HEK293 (cell line): ENCODE measurements around the gene SGIP1.

Experiments used
- CTCF ChIA-PET: fragments of 350-600 bp; formaldehyde crosslinking; extraction: SDS; loops from one replicate; lab custom pipeline; 2021; ENCODE audit warnings: antibody characterized with exemption; lab: Yijun Ruan, JAX
- POLR2A ChIA-PET: fragments of 300-600 bp; formaldehyde crosslinking; extraction: SDS; loops from one replicate; lab custom pipeline; 2020; ENCODE audit warnings: antibody characterized with exemption, inconsistent platforms; lab: Yijun Ruan, JAX
- H3K27ac ChIP-seq: fragments of 200-500 bp; sonication (Bioruptor generic); 2 replicates; pipeline ENCODE4 v1.5.1; 2014; ENCODE audit warnings: low read depth, low read length, control low read depth, inconsistent platforms; ENCODE audit errors: extremely low read depth
- H3K36me3 ChIP-seq, 2 experiments: fragments of 200-500 bp in 1 of 2; sonication (Bioruptor generic) in 1 of 2; 1 replicate in 1 of 2; 2 replicates in 1 of 2; pipeline ENCODE4 v1.5.1; 2014 to 2017; ENCODE audit warnings: inconsistent platforms in 2 of 2, low read length in 2 of 2; ENCODE audit not compliant: control insufficient read depth in 2 of 2, insufficient read depth in 1 of 2
- H3K4me1 ChIP-seq: fragments of 200-500 bp; sonication (Bioruptor generic); 2 replicates; pipeline ENCODE4 v1.5.1; 2014; ENCODE audit warnings: mild to moderate bottlenecking, low read length, inconsistent platforms; ENCODE audit not compliant: control insufficient read depth, insufficient read depth
- H3K4me3 ChIP-seq: 2 replicates; pipeline ENCODE4 v1.5.1; 2011; ENCODE audit warnings: low read depth, mild to moderate bottlenecking, control low read depth, low read length, moderate library complexity
- H3K9me3 ChIP-seq: fragments of 200-500 bp; sonication (Bioruptor generic); 2 replicates; pipeline ENCODE4 v1.5.1; 2014; ENCODE audit warnings: low read depth, low read length, inconsistent platforms; ENCODE audit not compliant: control insufficient read depth, insufficient read depth
- BCL11A ChIP-seq: fragments of 450-650 bp; formaldehyde crosslinking; IDR thresholded peaks from 2 replicates; pipeline ENCODE4 v1.5.1; 2016; ENCODE audit warnings: low read depth, missing biosample characterization, missing genetic modification characterization
- KLF16 ChIP-seq: fragments of 450-650 bp; formaldehyde crosslinking; IDR thresholded peaks from 2 replicates; pipeline ENCODE4 v1.5.1; 2017; ENCODE audit warnings: missing biosample characterization, missing genetic modification characterization
- MYNN ChIP-seq: fragments of 450-650 bp; formaldehyde crosslinking; IDR thresholded peaks from 2 replicates; pipeline ENCODE4 v1.5.1; 2016; ENCODE audit warnings: missing biosample characterization, missing genetic modification characterization, borderline replicate concordance
- PRDM4 ChIP-seq: fragments of 450-650 bp; formaldehyde crosslinking; IDR thresholded peaks from 2 replicates; pipeline ENCODE4 v1.5.1; 2017; ENCODE audit warnings: missing biosample characterization, missing genetic modification characterization
- SP3 ChIP-seq: fragments of 450-650 bp; formaldehyde crosslinking; IDR thresholded peaks from 2 replicates; pipeline ENCODE4 v1.5.1; 2016; ENCODE audit warnings: missing biosample characterization, missing genetic modification characterization
- YY2 ChIP-seq: fragments of 450-650 bp; formaldehyde crosslinking; IDR thresholded peaks from 2 replicates; pipeline ENCODE4 v1.5.1; 2016; ENCODE audit warnings: missing biosample characterization, missing genetic modification characterization
- ZIC2 ChIP-seq: fragments of 450-650 bp; formaldehyde crosslinking; IDR thresholded peaks from 2 replicates; pipeline ENCODE4 v1.5.1; 2016; ENCODE audit warnings: missing biosample characterization, missing genetic modification characterization
- ZNF132 ChIP-seq: fragments of 450-650 bp; formaldehyde crosslinking; IDR thresholded peaks from 2 replicates; pipeline ENCODE4 v1.5.1; 2017; ENCODE audit warnings: missing biosample characterization, missing genetic modification characterization, borderline replicate concordance
- ZNF548 ChIP-seq: fragments of 450-650 bp; formaldehyde crosslinking; IDR thresholded peaks from 2 replicates; pipeline ENCODE4 v1.5.1; 2016; ENCODE audit warnings: missing biosample characterization, missing genetic modification characterization
- ZNF561 ChIP-seq: fragments of 450-650 bp; IDR thresholded peaks from 2 replicates; pipeline ENCODE4 v1.5.1; 2018; ENCODE audit warnings: missing biosample characterization, missing genetic modification characterization, borderline replicate concordance
- ZSCAN23 ChIP-seq: fragments of 450-650 bp; formaldehyde crosslinking; IDR thresholded peaks from 2 replicates; pipeline ENCODE4 v1.5.1; 2016; ENCODE audit warnings: missing biosample characterization, missing genetic modification characterization
- ZSCAN30 ChIP-seq: fragments of 450-650 bp; IDR thresholded peaks from 2 replicates; pipeline ENCODE4 v1.5.1; 2018; ENCODE audit warnings: missing biosample characterization, mild to moderate bottlenecking, missing genetic modification characterization, moderate library complexity
- TF ChIP-seq, protein P1 (sequence below): fragments of 450-650 bp; formaldehyde crosslinking; IDR thresholded peaks from 2 replicates; pipeline ENCODE4 v1.5.1; 2016; ENCODE audit warnings: missing biosample characterization, missing genetic modification characterization
- TF ChIP-seq, protein P2 (sequence below): fragments of 450-650 bp; formaldehyde crosslinking; IDR thresholded peaks from 2 replicates; pipeline ENCODE4 v1.5.1; 2016; ENCODE audit warnings: missing biosample characterization, missing genetic modification characterization, borderline replicate concordance
- TF ChIP-seq, protein P3 (sequence below): fragments of 450-650 bp; formaldehyde crosslinking; IDR thresholded peaks from 2 replicates; pipeline ENCODE4 v1.5.1; 2016; ENCODE audit warnings: missing biosample characterization, missing genetic modification characterization
- TF ChIP-seq, protein P4 (sequence below): fragments of 450-650 bp; formaldehyde crosslinking; IDR thresholded peaks from 2 replicates; pipeline ENCODE4 v1.5.1; 2016; ENCODE audit warnings: missing biosample characterization, missing genetic modification characterization

The SGIP1 gene

DNA sequence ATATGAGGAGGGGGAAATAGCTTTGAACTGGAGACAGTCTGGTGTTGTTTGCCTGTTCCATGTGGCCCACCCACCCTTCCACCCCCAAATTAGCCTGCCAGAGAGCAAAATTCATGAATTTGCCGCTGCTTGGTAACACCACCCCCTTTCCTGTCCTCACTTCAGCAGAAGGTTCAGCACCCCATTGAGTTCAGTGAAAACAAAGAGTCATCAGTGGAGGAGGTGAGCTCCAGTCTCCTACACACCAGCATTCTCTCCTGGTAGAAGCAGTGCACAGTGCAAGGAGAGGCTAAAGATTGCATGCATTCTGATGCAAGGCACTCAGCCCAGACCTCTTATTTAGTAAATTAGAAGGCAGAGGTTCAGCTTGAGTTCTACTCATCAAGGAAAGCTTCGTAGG, 118.6 kb downstream of the SGIP1 start (continued):
- TF ChIP-seq ZNF561 (tag by site-specific recombination) (no peak), ZNF132 (tag by site-specific recombination) (no peak), MYNN (tag by site-specific recombination) (no peak), SP3 (tag by site-specific recombination) (no peak), ZNF548 (tag by site-specific recombination) (no peak)
- TF ChIP-seq, protein P1, sequence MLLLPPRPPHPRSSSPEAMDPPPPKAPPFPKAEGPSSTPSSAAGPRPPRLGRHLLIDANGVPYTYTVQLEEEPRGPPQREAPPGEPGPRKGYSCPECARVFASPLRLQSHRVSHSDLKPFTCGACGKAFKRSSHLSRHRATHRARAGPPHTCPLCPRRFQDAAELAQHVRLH, result no peak

DNA sequence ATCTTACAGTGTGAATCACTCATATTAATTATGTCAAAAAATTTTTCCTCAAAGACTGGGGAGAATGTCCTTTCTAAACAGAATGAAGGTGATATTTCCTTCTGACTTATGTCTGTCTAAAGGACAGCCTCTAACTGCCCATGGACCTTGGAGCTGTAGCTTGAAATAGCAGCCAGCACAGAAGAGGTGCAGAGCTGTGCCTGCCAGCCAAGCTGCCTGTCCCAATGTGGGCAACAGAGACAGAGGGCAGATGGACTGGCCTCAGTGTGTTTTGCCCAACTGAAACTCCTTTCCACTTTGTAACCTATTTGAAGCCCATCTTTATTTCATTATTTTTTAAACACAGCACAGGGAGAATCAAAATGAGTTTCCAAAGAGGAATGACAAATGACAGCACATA, 120.7 kb downstream of the SGIP1 start:
- POLR2A ChIA-PET, result no interaction called here
- Histone ChIP-seq H3K4me1 (no peaks in the 10 kb centered on the region), H3K9me3 (no peaks in the 10 kb centered on the region), H3K27ac (no peak overlapping the region), H3K36me3 (no peaks in the 10 kb centered on the region), H3K4me3 (no peak overlapping the region)
- CTCF ChIA-PET, result interaction anchor here (0.7 kb wide), 1 partner anchor 42 kb away, joined by 4 read pairs; no protein-coding TSS in a partner anchor
- no peak for TF ChIP-seq ZIC2 (tag by site-specific recombination)
- TF ChIP-seq PRDM4, result no peak
- TF ChIP-seq, protein P2, sequence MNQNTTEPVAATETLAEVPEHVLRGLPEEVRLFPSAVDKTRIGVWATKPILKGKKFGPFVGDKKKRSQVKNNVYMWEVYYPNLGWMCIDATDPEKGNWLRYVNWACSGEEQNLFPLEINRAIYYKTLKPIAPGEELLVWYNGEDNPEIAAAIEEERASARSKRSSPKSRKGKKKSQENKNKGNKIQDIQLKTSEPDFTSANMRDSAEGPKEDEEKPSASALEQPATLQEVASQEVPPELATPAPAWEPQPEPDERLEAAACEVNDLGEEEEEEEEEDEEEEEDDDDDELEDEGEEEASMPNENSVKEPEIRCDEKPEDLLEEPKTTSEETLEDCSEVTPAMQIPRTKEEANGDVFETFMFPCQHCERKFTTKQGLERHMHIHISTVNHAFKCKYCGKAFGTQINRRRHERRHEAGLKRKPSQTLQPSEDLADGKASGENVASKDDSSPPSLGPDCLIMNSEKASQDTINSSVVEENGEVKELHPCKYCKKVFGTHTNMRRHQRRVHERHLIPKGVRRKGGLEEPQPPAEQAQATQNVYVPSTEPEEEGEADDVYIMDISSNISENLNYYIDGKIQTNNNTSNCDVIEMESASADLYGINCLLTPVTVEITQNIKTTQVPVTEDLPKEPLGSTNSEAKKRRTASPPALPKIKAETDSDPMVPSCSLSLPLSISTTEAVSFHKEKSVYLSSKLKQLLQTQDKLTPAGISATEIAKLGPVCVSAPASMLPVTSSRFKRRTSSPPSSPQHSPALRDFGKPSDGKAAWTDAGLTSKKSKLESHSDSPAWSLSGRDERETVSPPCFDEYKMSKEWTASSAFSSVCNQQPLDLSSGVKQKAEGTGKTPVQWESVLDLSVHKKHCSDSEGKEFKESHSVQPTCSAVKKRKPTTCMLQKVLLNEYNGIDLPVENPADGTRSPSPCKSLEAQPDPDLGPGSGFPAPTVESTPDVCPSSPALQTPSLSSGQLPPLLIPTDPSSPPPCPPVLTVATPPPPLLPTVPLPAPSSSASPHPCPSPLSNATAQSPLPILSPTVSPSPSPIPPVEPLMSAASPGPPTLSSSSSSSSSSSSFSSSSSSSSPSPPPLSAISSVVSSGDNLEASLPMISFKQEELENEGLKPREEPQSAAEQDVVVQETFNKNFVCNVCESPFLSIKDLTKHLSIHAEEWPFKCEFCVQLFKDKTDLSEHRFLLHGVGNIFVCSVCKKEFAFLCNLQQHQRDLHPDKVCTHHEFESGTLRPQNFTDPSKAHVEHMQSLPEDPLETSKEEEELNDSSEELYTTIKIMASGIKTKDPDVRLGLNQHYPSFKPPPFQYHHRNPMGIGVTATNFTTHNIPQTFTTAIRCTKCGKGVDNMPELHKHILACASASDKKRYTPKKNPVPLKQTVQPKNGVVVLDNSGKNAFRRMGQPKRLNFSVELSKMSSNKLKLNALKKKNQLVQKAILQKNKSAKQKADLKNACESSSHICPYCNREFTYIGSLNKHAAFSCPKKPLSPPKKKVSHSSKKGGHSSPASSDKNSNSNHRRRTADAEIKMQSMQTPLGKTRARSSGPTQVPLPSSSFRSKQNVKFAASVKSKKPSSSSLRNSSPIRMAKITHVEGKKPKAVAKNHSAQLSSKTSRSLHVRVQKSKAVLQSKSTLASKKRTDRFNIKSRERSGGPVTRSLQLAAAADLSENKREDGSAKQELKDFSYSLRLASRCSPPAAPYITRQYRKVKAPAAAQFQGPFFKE, result no peak
- no peak for TF ChIP-seq ZSCAN23 (tag by site-specific recombination)
- TF ChIP-seq, protein P3, sequence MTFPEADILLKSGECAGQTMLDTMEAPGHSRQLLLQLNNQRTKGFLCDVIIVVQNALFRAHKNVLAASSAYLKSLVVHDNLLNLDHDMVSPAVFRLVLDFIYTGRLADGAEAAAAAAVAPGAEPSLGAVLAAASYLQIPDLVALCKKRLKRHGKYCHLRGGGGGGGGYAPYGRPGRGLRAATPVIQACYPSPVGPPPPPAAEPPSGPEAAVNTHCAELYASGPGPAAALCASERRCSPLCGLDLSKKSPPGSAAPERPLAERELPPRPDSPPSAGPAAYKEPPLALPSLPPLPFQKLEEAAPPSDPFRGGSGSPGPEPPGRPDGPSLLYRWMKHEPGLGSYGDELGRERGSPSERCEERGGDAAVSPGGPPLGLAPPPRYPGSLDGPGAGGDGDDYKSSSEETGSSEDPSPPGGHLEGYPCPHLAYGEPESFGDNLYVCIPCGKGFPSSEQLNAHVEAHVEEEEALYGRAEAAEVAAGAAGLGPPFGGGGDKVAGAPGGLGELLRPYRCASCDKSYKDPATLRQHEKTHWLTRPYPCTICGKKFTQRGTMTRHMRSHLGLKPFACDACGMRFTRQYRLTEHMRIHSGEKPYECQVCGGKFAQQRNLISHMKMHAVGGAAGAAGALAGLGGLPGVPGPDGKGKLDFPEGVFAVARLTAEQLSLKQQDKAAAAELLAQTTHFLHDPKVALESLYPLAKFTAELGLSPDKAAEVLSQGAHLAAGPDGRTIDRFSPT (tag by site-specific recombination), result no peak
- no peak for TF ChIP-seq YY2
- no peak for TF ChIP-seq KLF16 (tag by site-specific recombination)
- no peak for TF ChIP-seq BCL11A (tag by site-specific recombination)
- no peak for TF ChIP-seq ZSCAN30 (tag by site-specific recombination)
- TF ChIP-seq, protein P4, sequence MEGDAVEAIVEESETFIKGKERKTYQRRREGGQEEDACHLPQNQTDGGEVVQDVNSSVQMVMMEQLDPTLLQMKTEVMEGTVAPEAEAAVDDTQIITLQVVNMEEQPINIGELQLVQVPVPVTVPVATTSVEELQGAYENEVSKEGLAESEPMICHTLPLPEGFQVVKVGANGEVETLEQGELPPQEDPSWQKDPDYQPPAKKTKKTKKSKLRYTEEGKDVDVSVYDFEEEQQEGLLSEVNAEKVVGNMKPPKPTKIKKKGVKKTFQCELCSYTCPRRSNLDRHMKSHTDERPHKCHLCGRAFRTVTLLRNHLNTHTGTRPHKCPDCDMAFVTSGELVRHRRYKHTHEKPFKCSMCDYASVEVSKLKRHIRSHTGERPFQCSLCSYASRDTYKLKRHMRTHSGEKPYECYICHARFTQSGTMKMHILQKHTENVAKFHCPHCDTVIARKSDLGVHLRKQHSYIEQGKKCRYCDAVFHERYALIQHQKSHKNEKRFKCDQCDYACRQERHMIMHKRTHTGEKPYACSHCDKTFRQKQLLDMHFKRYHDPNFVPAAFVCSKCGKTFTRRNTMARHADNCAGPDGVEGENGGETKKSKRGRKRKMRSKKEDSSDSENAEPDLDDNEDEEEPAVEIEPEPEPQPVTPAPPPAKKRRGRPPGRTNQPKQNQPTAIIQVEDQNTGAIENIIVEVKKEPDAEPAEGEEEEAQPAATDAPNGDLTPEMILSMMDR (tag by site-specific recombination), result no peak
